ENCODE measurements around the gene CMAS.
"Not testable (repeated sequence)": the region's sequence is repeated elsewhere in the genome, so short reads cannot be mapped to it uniquely, and the experiment has no call there.

Gene CMAS

GRCh38 chr12:22046090-22046967 is at the start of gene CMAS:
CMAS (plus strand) TSS chr12:22046218; CDS start chr12:22046304, 86 bp downstream.
- DNase-seq (ENCODE audit: low read depth) = peak; percentile 73

- no peak for DNase-seq (ENCODE audit: low read depth)
Measured at GRCh38 chr12:21998295-21998694, 47.7 kb upstream of the CMAS start.

- no peak for DNase-seq (ENCODE audit: low read depth)
Measured at GRCh38 chr12:21998782-21999181, 47.2 kb upstream of the CMAS start.

- DNase-seq (ENCODE audit: low read depth) = no peak
Measured at GRCh38 chr12:22002430-22002829, 43.6 kb upstream of the CMAS start.

GRCh38 chr12:22007794-22008193 is 38.2 kb upstream of the CMAS start:
- DNase-seq (ENCODE audit: low read depth) = not testable (repeated sequence)

GRCh38 chr12:22008196-22008595 is 37.8 kb upstream of the CMAS start:
- no peak for DNase-seq (ENCODE audit: low read depth)

- DNase-seq (ENCODE audit: low read depth) = no peak
Measured at GRCh38 chr12:22014041-22014782, 31.8 kb upstream of the CMAS start.

GRCh38 chr12:22014783-22015144 is 31.3 kb upstream of the CMAS start:
- DNase-seq (ENCODE audit: low read depth) = no peak

- DNase-seq (ENCODE audit: low read depth) = no peak
Measured at GRCh38 chr12:22016982-22017381, 29.0 kb upstream of the CMAS start.

- DNase-seq (ENCODE audit: low read depth) = no peak
Measured at GRCh38 chr12:22018860-22019259, 27.2 kb upstream of the CMAS start.

GRCh38 chr12:22023489-22023888 is 22.5 kb upstream of the CMAS start:
- not testable (repeated sequence) for DNase-seq (ENCODE audit: low read depth)

- DNase-seq (ENCODE audit: low read depth) = no peak
Measured at GRCh38 chr12:22029491-22029890, 16.5 kb upstream of the CMAS start.

GRCh38 chr12:22029991-22030390 is 16.0 kb upstream of the CMAS start:
- no peak for DNase-seq (ENCODE audit: low read depth)

- no peak for DNase-seq (ENCODE audit: low read depth)
Measured at GRCh38 chr12:22032732-22033131, 13.3 kb upstream of the CMAS start.

- no peak for DNase-seq (ENCODE audit: low read depth)
Measured at GRCh38 chr12:22034709-22035506, 11.1 kb upstream of the CMAS start.

GRCh38 chr12:22037947-22038346 is 8.1 kb upstream of the CMAS start:
- no peak for DNase-seq (ENCODE audit: low read depth)

GRCh38 chr12:22038734-22039133 is 7.3 kb upstream of the CMAS start:
- DNase-seq (ENCODE audit: low read depth) = no peak

GRCh38 chr12:22039361-22039760 is 6.7 kb upstream of the CMAS start:
- no peak for DNase-seq (ENCODE audit: low read depth)

- no peak for DNase-seq (ENCODE audit: low read depth)
Measured at GRCh38 chr12:22042976-22043669, 2.9 kb upstream of the CMAS start.

- DNase-seq (ENCODE audit: low read depth) = no peak
Measured at GRCh38 chr12:22043943-22044342, 2.1 kb upstream of the CMAS start.

- DNase-seq (ENCODE audit: low read depth) = no peak
Measured at GRCh38 chr12:22044391-22044790, 1.6 kb upstream of the CMAS start.

GRCh38 chr12:22046968-22047390 is 961 bp downstream of the CMAS start:
- DNase-seq (ENCODE audit: low read depth) = no peak

Data from stimulated activated CD8-positive, alpha-beta memory T cell treated with anti-CD3 and anti-CD28 coated beads, Interleukin-4, amount 100 ng/mL, for 24 hours (primary cell).